Kidney capillary endothelial cell (primary cell): ENCODE data around the gene LHFPL2.

Source experiments
- DNase-seq: peaks from one replicate; pipeline ENCODE4 v3.0.0-alpha.2; 2018; ENCODE audit warnings: low spot score

LHFPL2 gene

GRCh38 chr5:78618303-78618702 lies 30.3 kb downstream of the LHFPL2 start:
- DNase-seq = no peak

GRCh38 chr5:78615697-78616096 lies 32.9 kb downstream of the LHFPL2 start:
- no peak for DNase-seq

DNA sequence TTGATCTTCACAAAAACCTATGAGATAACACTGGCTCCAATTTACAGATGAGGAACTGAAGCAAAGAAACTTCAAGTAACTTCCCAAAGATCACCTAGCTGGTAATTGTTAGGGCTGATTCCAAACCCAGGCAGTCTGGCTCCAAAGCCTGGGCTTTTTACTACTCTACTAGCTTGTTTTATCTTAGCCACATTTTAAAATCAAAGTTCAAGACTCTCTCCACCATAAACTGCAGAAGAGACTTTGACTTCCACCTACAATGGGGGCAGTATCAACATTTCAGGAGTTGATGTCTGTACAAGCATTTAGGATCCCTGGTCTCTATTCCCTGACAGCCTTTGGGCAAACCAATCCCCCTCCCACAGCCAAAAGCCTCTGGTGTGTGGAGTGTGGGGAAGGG lies 33.8 kb downstream of the LHFPL2 start:
- DNase-seq = no peak

DNA sequence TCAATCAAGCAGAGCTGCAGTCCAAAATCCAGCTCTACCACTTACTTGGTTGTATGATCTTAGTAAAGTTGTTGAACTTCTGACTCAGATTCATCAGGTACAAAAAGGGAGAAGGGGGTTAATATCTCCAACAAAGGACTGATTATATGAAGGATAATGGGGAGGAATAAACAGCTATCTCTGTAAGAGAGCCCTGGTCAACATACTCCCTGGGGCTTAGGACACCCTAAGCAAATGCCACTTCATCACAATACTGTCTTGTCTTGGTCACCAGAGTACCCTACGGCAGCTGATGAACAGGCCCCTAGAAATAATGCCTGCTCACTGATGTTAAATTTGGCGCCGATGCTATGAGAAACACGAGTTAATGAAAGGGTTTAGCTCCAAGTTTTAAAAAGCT lies 34.8 kb downstream of the LHFPL2 start:
- DNase-seq = no peak

DNA sequence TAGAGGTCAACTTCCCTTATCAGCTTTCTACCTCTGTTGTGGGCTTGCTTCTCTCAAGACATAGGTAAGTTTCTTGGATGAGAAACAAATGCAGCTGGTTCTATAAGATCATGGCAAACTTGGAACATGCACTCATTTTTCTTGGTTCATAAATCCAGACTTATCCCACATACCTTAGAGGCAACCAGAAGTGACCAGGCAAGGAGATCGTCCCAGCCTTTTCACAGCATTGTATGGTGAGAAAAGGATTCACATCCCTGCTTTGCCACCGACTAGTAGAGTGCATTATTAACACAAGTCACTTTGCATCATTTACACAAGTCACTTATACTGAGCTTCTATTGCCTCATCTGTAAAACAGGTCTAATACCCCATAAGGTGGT lies 35.4 kb downstream of the LHFPL2 start:
- DNase-seq = no peak

- no peak for DNase-seq
Measured at GRCh38 chr5:78612227-78613150, 36.1 kb downstream of the LHFPL2 start.

DNA sequence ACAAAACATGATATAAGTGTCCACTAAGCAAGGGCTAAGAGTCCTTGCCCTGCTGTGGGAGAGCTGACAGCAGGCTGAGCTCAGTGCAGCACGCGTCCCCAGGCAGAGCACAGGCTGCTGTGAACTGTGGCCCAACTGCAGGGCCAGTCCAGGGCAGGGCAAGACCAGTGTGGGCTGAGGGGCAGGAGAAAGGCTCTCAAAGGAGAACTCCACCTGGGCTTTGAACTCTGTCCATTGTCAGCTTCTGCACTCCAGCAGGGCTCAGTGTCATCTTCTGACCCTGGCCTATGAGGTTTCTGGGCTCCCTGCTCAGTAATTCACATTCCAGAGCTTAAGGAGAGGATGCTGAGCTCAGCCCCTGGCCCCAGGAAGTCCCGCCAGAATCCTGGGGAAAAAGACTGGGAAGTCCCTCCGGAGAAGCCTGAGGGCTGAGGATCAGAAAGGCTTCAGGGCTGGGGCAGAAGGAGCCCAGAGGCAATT lies 37.4 kb downstream of the LHFPL2 start:
- DNase-seq = no peak

DNA sequence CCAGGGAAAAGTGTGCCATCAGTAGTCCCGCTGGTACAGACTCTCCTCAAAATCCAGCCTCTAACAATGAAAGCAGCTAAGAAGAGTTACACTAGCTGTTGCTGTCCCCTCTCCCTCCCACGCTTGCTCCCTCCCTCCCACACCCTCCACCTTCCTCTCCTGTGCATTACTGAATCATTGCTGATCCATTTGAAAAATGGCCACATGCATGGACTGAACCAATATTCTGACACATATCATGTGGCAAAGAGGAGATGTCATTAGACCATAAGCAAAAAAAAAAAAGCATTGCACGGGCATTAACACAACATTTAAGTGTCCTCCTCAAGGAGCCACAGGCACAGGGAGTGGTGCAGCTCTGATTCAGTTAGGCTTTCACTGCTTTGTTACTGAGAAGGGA lies 37.9 kb downstream of the LHFPL2 start:
- no peak for DNase-seq

DNA sequence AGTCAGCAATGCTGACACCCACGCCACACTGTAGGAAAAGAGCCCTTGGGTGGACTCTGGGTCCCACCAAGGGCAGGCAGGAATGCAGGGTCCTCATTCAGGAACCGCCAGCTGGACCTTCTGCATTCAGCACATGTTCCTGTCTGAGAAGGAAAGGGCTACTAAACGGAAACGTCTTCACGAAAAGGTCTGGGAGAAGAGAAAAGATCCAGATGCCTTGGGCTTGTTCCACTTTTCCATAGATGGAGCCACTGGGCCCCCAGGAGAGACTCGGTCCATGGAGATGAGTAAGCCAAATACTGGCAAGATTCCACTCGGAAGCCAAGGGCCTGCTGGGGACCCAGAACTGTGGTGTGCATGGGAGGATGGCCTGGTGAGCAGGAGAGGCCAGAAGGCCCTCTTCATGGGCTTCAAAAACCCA lies 38.4 kb downstream of the LHFPL2 start:
- DNase-seq = no peak

- DNase-seq = no peak
Measured at GRCh38 chr5:78607864-78608263, 40.7 kb downstream of the LHFPL2 start.

- no peak for DNase-seq
Measured at GRCh38 chr5:78606241-78606640, 42.3 kb downstream of the LHFPL2 start.

DNA sequence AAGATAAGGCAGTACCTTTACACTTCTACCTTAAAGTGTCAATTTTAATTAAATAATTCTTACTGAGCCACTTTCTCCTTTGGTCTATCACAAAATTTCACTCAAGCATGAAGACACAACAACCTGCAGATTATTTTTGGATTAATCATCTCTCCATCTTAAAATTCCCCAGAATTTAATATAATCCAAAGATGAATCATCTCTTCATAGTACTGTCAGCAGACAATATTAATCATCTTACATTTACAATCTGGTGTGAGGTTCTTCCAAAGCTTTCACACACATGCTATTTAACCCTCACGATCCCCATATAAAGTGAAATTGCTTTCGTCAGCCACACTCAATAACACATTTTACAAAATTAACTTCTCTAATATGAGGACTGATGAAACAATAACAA lies 43.0 kb downstream of the LHFPL2 start:
- no peak for DNase-seq

- no peak for DNase-seq
Measured at GRCh38 chr5:78604689-78605285, 43.8 kb downstream of the LHFPL2 start.

DNA sequence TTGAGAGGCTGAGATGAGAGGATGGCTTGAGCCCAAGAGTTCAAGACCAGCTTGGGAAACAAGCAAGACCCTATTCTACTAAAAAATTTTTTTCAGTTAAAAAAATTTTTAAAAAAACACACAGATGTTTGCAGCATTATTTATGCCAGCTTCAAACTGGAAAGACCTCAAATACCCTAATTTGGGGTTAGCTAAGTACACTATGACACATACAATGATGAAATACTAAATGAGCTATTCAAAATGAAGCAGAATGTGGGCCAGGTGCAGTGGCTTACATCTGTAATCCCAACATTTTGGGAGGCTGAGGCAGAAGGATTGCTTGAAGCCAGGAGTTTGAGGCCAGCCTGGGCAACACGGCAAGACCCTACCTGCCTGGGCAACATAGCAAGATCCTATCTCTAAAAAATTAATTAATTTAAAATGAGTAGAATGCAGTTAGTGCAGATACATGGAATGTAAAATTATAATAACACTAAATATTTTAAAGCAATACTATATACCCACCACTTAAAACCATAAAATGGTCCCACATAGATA lies 44.9 kb downstream of the LHFPL2 start:
- DNase-seq = no peak

GRCh38 chr5:78602400-78602799 lies 46.2 kb downstream of the LHFPL2 start:
- no peak for DNase-seq

GRCh38 chr5:78601559-78602314 lies 46.8 kb downstream of the LHFPL2 start:
- no peak for DNase-seq

- no peak for DNase-seq
Measured at GRCh38 chr5:78600687-78601414, 47.7 kb downstream of the LHFPL2 start.

- no peak for DNase-seq
Measured at GRCh38 chr5:78598973-78599372, 49.6 kb downstream of the LHFPL2 start.

DNA sequence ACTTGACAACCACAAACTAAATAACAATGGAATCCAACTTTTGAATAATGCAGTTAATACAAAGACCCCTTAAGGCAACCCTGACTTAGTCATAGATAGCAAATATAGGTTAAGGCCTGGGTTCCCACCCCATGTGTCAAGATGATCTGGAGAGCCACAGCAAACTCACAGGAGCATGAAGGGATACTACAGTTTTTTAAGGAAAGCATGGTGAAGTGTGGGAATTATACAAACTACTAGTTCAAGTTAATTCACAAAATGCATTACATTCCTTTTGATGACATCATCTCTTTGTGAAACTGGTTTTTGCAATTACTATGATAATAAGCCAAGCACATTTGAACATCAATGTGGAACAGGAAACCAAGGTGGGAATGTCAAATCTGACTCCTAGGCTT lies 50.6 kb downstream of the LHFPL2 start:
- DNase-seq = peak; percentile 55

- DNase-seq = no peak
Measured at GRCh38 chr5:78597068-78597973, 51.3 kb downstream of the LHFPL2 start.

- DNase-seq = no peak
Measured at GRCh38 chr5:78595458-78595921, 53.1 kb downstream of the LHFPL2 start.
